ENCODE results near the gene FKBP4. TPM values are rescaled to one million over a fixed set of nuclear protein-coding genes. Genes with fewer than 3 reads are reported as not detected.

FKBP4 gene
- polyA plus RNA-seq, 5 donors: 74.6 to 104 (median 90.2) TPM

GRCh38 chr12:2776129-2776806, 18.5 kb upstream of the FKBP4 start:
- DNase-seq: no peak

DNA sequence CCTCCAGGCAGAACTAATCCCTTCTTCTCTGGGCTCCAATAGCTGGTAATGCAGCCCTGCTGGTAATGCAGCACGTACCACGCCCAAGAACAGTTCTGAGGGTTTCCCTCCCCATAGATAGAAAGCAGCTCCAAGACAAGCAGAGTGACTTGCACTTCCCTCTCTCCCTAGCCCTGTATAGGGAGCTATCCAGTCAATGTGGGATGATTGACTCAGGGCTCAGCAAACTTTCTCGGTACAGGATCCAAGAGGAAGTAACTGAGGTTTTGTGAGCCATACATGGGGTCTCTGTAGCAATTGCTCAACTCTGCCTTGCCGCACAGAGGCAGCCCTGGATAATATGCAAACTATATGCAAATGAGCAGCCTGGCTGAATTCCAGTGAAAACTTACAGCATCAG, 15.5 kb upstream of the FKBP4 start:
- DNase-seq: no peak

DNA sequence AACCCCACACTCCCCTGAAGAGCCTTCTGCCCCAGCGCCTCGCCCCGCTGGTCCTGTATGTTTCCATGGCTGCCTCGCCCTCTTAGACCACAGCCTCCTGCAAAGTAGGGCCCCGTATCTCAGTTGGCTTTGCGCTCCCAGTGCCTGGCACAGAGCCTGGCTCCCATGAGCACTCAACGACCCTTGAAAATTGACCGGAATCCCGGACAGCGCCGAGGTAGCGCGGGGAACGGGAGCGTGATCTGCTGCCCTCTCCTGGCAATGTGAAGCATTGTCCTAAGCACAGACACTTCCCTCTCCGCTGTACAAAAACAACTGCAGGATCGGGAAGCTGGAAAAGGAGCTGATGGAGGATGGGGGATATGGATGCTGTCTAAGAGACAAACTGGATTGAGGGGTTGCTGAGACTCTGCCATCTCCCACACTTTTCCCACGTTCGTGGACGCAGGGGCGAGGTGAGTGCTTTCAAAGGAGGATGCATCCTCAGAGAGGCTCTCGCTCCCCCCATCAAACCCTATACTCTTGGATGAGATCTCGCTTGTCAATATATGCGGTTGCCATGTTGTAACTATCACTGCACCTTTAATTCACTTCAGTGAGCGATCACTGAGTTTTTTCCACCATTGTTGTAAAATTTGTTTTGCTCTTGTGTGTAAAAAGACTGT, 10.7 kb upstream of the FKBP4 start:
- peak; percentile 68 to 69 for DNase-seq

GRCh38 chr12:2785017-2785416, 9.8 kb upstream of the FKBP4 start:
- DNase-seq: no peak

DNA sequence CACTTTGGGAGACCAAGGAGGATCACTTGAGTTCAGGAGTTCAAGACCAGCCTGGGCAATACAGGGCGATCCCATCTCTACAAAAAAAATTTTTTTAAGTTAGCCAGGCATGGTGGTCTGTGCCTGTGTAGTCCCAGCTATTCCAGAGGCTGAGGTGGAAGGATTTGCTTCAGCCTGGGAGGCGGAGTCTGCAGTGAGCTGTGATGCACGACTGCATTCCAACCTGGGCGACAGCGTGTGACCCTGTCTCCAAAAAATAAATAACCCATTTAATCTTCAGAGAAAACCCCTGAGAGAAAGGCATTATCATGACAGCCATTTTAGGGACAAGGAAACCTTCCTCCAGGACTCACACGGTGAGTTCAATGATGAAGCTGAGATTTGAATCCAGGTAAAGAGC, 3.7 kb upstream of the FKBP4 start:
- DNase-seq: no peak

GRCh38 chr12:2792671-2793500, 1.9 kb upstream of the FKBP4 start:
- no peak for DNase-seq

DNA sequence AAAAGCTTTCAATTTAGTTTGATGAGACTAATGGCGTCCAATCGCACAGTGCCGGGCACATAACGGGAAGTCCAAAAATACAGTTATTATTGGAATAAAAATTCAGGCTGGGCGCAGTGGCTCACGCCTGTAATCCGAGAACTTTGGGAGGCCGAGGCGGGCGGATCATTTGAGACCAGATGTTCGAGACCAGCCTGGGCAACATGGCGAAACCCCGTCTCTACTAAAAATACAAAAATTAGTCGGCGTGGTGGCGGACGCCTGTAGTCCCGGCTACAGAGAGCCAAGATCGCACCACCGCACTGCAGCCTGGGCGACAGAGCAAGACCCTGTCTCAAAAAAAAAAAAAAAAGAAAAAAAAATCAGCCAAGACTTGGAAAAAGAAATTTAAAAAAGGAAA, 1.2 kb upstream of the FKBP4 start:
- DNase-seq: no peak

DNA sequence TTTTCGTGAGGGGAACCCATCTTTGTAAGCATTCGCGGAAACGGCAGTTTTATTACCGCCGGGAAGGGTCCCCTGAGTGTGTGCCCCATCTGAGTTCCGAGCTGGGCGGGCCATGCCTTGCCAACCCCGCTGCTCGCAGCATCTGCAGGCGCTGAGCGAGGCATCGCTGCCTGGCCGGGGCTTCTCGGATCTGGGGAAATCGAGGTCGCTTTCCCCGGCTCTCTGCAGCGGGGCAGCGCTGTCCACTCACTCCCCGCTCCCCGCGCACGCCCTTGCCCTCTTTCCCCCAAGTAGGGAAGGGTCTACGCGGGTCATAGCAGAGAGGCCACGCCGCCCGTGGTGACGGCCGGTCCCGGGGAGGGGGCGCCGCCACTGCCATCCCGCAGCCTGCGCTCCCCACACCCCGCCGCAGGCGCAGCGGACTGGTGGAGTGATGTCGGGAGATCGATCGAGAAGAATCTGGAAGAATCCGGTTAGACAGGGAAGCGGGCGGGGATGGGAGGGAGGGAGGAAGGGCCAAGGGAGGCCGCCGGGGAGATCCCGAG, 507 bp upstream of the FKBP4 start:
- no peak for DNase-seq

GRCh38 chr12:2795291-2796186, 769 bp downstream of the FKBP4 start:
- peak; percentile 69 to 74 for DNase-seq

DNA sequence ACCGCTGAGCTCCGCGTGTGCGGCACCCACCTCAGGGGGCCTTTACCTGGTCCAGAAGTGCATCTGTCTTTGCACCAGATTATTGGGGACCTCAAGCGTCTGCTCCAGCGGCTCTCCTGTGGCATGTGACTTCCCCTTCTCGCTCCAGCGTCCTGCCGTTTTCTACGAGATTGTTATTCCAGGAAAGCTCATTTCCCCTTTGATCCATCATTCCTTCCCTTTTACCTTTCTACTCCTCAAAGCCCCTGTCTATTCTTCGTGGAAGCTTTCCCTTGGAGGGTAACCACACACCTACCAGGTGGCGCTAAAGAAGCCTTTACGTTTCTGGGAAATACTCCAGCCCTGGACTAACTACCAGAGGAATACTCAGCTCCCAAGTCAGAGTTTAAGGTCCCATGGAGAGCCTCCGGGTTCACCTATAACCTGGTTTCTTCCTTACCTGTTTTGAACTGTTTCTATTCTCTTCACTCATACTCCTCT, 1.5 kb downstream of the FKBP4 start:
- no peak for DNase-seq

- DNase-seq: no peak
Observed at GRCh38 chr12:2797721-2798418, 3.1 kb downstream of the FKBP4 start.

- no peak for DNase-seq
Observed at GRCh38 chr12:2800046-2800570, 5.3 kb downstream of the FKBP4 start.

DNA sequence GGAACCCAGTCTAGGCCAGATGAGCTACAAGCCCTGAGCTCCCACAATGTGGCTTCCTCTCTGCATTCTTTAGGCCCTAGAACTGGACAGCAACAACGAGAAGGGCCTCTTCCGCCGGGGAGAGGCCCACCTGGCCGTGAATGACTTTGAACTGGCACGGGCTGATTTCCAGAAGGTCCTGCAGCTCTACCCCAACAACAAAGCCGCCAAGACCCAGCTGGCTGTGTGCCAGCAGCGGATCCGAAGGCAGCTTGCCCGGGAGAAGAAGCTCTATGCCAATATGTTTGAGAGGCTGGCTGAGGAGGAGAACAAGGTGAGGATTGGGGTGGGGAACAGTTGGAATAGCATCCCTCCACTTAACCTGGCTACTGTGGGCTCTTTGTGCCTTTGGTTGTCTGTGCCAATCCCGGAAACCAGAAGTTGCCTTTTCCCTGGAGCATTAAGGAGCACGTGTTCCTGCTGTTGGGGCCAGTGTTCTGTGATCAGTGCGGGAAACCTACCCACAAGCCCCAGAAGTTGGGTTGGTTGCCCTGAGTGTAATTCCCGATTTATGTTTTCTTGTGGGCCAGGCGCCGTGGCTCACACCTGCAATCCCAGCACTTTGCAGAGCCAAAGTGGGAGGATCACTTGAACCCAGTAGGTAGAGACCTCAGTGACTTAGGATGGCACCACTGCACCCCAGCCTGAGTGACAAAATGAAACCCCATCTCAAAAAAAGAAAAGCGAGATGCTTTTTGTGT, 6.4 kb downstream of the FKBP4 start:
- no peak for DNase-seq

DNA sequence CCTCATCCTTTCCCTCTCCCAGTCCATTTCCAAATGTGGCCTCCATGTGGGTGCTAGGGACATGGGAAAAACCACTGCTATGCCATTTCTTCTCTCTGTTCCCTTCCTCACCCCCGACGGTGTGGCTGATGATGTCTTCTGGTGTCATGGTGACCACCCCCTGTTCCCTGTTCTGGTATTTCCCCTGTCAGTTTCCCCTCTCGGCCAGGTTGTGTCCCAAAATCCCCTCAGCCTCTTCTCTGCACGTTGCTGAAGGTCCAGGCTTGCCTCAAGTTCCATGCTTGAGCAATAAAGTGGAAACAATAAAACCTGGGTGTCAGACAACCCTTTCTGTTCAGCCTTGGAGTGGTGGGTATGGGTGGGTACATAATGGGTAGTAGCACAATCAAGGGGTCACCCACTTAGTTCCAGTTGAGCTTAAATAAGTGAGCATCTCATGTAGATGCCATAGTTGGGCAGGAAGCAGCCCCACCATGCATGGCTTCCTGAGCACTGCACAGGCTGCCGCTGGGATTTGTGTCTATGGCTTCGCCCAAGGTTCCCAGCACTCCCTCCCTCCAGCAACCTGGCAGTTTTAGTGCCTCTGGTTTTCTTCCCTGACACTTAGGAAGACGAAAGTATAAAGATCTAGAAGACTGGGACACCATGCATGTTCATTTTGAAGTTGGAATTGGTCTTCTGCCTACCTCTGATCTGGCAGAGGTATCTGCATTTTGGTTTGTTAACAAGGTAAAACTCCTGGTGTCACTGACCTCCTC, 9.0 kb downstream of the FKBP4 start:
- no peak for DNase-seq

DNA sequence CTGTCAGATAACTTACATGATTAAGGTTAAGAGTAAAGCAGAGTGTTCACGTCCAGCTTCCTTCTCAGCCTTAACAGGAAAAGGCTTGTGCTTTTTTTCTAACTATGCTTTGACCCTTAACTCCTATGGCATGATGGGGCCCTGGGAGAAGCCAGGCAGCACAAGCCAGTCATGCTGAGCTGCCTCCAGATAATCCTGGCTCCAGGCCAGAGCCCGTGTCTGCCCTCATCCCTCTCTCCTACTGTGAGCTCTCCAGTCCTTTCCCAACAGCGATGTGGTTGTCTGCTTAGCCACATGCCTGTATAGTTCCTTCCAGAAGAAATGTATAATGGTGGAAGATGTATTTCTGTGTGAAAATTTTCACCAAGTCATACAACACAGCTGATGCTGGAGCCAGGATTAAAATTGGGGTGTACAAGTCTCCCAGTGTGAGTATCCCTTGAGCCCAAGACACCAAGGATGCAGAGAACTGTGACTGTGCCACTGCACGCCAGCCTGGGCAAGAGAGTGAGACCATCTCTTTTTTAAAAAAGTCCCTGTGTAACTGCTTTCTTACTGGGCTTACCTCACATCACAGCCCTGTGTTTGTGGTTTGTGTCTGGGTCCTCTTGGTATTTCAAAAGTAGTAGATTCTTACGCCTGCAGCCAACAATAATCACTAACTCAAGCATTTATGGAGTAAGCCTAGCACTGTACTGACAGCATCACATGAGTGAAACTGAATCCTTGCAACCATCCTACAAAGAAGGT, 9.8 kb downstream of the FKBP4 start:
- DNase-seq: no peak

- DNase-seq: no peak
Observed at GRCh38 chr12:2805143-2805520, 10.4 kb downstream of the FKBP4 start.

GRCh38 chr12:2806700-2807099, 11.9 kb downstream of the FKBP4 start:
- DNase-seq: no peak

DNA sequence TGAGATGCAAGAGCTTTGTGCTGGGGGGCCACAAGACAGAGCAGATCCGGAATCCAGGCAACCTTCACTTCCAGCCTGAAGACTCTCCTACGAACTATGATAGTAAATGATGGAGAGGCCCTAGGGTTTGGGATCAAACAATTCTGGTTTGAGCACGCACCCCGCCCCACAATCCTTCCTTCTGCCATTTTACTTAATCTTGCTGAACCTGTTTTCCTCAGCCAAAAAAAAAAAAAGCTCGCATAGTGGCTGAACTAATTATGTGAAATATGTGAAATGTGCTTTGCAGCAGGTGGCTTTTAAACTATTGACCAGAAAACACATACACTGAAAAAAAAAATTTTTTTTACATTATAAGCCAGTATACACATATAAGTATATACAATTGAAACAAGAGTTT, 17.0 kb downstream of the FKBP4 start:
- DNase-seq: no peak
